ENCODE data around the gene CHL1.

Gene CHL1

DNA sequence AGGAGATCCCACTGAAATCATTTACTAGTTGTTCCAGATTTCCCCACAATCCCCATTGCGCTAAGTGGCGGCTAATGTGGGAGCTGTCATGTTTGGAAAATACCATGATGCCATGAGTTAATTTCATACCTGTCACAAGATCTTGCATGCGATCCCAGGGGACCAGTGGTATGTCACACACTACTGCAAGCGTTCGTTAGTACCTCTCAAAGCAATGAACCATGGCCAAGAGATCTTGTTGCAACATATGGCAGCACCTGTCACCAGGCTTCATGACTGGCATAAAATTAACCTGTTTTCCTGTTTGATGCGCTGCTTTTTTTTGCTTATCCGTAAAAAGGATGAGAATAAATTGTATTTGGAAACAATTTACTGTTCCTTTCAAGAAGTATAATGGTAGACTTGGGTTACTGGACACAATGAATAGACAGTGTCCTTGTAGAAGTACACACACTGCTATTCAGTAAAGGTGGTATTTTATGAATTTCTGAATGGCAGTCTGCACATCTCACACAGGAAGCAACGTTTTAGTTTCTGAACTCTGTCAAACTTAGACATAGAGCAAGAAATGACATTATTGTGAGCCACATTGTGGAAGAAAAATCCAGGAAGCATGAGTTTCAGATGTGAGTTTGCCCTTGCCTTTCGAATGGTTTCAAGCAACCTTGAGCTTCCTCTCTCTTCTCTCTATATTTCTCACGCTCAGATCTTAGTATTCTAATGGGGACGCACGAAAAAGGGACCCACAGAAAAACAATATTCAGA is 81.9 kb downstream of the CHL1 start:
- DNase-seq (ENCODE audit: low read depth), result no peak

DNA sequence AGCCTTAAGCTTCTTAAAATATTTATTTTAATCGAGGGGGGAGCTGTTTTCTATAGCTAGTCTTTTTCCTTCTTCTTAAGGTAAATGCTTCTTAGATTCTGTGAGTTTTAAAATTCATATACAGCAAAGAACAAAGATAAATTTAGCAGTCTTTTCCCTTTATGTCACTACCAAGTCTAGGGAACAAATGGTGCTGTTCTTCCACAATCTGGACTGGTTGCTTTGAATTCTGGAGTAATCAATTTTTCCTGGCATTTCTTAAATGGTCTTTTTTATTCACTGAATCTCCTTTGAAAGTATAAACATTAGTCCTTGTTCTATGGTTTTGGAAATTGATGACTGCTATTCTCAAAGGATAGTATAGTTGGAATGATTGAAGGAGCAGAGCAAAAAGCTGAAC is 82.8 kb downstream of the CHL1 start:
- no peak for DNase-seq (ENCODE audit: low read depth)

DNA sequence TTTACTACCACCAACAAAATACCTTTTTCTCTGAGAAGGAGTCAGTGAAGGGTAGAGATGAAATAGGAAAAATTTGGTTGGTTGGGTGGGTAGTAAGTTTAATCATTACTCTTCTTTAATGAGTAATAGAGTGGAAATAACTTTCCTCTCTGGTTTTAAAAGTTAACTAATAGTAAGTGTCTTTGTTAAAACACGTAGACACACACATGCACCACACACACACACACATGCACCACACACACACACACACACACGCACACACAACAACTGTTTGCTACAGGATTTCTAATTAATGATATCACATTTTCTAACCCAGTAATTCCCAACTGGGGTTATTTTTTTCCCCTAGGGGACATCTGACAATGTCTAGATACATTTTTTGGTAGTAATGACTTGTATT is 84.1 kb downstream of the CHL1 start:
- no peak for DNase-seq (ENCODE audit: low read depth)

DNA sequence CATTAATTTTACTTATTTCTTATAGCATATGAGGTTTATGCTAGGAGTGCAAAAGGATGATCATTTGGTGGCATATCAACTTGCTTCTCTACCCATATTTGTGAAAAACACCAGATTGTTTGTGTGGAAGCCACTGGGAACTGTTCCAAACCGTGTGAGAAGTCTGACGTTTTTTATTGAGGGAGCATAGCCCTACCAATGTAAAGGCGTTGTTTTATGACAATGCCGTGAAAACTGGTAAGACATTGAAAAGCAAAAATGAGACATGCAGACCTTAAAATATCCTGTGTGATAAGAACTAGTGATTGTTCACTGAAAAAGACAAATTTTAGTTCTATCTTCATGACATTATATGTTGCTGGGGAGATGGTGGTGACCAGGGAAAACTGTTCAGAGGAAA is 87.8 kb downstream of the CHL1 start:
- DNase-seq (ENCODE audit: low read depth), result no peak

DNA sequence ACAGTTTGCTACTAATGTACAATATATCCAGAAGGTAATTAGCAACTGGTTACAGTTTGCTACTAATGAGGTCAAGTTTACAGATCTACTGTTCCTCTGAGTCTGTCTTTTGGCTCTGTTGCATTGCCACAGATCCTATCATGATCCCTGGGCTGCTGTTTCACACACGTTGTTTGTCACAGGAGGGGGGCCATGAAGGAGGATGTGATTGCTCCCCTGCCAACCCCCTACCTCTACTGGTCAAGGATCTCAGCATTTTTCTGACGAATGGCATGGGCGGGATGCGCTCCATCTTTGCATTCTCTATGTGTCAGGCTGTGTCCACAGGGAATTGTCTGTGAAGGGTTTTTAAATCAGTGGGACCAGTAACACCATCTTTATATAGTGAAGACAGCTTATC is 91.9 kb downstream of the CHL1 start:
- no peak for DNase-seq (ENCODE audit: low read depth)

DNA sequence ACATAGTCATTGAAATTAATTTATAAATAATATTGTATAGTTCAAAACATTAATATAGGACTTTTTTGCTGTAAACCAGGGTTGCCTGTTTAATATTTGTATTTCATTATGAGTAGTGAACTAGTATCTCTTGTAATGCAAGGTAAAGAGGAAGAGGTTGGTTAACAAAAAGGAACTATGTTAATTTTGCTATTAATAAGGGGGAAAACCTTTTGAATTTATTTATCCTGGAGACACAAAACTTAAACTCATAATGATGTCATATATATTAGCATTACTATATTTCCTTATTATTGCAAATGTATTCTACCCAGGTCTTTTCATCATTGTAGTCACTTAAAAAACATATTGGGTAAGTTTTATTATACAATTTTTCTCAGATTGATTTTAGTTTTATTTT is 94.5 kb downstream of the CHL1 start:
- DNase-seq (ENCODE audit: low read depth), result no peak

DNA sequence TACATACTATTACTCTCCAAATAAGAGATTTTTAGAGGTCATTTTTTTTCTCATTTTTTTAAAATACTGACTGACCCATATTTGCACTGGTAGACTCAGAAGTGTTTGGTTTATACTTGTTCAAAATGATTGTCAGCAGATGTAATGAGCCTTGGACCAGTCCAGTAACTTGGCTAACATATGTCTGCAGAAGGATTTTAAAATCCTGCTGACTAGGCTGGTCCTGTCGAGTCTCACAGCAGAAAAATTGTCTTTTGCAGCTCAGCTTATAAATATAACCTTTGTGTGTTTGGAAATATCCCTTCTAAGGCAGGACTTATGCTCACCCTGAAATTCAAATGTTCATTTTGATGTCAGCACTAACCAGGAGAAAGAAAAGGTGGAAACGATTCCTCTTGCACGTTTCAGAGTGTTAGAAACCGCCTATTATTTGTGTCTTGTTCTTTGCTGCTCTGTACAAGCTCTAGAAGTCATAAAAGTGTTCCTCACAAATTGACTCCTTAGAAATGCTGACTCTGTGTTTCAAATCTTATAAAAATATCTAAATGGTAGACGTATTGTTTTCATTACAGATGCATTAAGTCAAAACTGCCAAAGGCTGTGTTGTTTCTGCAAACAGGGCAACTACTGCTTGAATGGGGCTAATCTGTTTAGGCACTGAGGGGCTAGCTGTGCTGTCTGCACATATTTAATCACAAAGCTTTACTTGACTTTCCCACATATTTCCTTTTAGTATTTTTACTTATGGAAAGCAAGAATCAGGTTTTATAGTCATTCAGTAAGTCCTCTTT is 95.3 kb downstream of the CHL1 start:
- DNase-seq (ENCODE audit: low read depth), result no peak

DNA sequence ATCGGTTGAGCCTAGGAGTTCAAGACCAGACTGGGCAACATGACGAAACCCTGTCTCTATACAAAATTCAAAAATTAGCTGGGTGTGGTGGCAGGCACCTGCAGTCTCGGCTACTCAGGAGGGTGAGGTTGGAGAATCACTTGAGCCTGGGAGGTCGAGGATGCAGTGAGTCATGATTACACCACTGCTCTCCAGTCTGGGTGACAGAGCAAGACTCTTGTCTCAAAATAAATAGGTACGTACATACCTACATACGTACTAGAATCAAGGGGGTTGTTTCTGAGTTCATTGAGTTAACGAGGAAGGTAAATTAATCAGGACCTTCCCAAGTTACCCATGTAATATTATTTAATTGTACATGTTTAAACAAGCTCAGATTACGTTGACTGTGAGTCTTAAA is 97.5 kb downstream of the CHL1 start:
- DNase-seq (ENCODE audit: low read depth), result no peak

DNA sequence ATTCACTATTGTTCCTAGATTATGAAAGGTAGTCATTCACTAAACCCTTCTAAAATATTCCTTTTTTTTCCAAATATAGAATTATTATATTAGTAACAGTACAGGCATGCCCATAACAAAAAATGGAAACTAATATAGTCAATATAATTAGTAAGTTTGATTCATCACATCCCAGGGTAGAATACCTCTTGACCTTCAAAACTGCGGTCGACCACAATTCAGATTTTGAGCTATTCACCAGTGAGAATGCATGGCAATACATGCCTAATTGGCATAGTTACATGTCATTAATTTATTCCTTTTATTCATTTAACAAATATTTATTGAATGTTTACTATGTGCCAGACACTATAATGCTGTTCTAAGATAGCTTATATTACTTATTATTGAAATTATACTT is 98.0 kb downstream of the CHL1 start:
- no peak for DNase-seq (ENCODE audit: low read depth)

DNA sequence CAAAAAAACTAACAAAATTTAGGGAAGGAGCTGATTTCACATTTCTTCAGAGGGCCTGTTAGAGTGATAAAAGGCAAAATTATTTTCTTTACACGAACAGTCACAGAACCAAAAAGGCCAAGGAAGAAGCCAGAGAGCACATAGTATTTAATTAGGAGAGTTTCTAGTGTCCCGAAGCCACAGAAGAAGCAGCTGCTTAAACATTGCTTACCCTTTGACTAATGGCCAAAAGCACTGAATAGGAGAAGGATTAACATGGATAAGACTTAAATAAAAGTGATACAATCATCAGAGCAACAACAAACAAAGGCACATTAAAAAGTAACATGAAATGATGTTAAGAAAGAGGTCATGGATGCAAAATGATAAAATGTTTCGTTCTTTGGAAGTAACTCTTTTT is 98.6 kb downstream of the CHL1 start:
- DNase-seq (ENCODE audit: low read depth), result no peak

DNA sequence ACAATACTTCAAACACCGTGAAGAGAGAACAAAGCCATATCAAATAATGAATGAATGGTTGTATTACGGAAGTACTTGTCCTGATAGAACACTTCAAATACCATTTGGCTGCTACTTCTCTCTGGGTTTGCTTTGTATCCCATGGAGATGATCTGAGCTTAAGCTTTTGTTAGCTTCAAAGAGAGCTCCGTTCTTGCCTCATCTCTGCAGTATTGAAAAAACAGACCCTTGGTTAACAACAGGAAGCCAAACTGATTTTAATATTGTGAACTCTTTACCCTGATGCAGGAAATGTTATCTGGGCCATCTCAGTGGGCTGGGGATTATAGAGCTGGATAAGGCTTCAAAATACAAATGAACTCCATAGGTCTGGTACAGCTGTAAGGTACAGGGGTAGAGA is 101.0 kb downstream of the CHL1 start:
- DNase-seq (ENCODE audit: low read depth), result no peak

DNA sequence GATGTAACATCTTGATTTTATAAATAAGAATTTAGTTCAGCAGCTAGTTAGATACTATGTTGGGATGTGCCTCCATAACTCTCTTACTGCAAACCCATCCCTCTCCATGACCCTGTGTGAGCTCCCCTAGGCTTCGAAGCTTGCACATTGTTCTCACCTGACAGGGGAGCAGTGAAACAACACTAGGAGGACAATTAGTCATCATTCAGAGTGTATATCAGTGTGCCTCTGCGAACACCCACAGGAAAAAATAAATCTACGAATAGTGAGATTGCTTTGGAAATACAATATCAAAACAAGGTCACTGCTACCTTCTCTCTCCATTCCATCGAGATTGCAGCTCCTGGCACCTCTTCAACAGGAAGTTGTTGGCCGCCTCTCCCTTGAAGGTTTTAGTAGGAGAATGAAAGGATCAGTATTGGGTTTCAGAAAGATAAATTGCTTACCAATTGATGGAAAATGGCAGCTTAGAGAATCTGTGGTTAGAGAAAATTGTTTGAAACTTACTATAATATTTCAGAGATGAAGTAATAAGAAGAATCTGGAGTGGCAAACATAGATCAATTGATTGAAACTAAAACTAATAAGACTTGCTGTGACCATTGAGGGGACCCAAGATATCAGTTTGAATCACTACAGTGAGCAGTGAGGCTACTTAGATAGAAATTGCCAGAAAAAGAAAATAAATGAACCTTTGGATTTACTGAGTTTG is 103.2 kb downstream of the CHL1 start:
- DNase-seq (ENCODE audit: low read depth), result no peak

DNA sequence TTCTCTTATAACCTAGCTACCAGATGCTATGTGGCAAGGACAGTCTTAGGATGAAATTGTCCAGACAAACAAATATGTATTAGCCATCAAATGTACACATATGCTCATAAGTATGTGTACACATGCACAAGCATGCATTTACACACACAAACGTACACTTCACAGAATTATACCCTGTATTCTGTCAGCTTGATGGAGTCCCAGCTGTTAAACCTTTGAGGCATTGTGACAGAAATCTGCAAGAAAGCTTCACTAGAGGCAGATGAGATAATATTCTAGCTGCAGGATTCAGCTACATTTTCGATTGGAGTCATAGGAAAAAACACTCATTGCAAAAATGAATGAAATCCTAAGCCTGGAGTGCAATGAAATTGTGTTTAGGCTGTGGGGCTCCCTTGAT is 110.6 kb downstream of the CHL1 start:
- DNase-seq (ENCODE audit: low read depth), result no peak

DNA sequence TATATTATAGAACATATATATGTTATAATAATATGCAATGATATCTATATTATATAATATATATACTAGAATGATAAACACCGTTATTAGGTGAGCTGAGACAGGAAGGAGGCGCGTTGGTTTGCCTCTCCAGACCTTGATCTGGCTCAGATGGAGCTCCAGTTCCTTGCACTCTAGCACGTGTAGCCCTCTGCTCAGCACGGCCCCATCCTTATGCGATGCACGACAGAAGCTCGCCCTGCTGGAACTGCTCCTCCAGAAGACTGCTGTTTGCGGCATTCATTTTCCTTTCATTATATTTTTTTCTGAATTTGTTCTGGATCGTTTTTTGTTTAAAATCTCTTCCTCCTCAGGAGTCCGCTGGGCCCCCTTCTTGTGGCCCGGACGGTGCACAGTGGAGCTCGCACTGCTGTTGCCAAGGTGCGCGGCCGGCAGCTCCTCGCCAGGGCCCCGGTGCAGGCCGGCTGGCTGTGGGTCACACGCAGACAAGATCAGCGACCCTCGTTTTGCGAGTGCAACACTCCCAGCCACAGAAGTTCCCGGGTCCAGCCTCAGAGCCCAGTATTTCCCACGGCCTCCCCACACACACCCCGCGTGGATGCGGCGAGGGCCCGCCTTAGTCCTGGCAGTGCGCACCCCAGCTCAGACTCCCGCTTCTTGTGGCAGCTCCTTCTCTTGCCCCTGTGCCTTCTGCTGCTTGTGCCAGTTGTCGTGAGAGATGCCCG is 112.2 kb downstream of the CHL1 start:
- DNase-seq (ENCODE audit: low read depth), result no peak

DNA sequence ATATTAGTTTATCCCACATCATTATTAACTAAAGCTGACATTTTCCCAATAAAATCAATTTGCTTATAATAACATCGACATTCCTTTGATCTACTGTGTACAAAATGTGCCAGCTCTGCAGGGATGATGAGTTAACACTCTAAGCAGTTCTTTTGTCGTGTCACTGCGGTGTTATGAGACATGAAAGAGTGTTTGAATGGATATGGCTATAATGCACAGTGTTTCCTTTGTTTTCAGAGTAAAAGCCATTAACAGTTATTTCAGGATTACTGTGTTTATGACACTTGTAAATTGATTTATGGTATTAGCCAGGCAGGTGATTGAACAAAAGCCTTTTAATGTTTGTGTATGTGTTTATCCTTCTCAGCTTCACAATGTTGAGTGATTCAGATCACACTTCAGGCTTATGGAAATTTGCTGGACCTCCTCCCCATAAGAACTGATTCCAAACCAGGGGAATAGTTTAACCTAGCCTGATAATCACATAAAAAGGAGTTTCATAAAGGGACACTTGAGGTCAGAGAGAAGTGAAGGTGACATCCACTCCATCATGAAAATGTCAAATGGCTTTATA is 115.7 kb downstream of the CHL1 start:
- DNase-seq (ENCODE audit: low read depth), result no peak

DNA sequence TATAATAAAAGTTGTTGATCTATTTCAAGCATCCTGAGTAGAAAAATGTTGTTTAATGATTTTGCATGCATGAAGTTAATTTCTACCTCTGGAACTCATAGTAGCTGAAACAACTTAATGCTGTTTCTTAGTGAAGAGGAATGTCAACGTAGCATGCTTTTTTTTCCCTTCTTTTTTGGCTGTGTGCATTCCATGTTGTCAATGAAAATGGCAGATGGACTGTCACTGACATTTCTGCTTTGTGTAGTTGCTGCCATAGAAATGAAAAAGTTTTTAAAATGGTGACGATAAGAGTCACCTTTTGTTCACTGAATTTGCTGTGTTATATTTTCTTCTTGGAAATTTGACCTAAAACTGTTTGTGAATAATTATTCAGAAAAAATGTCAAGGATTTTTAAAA is 116.3 kb downstream of the CHL1 start:
- no peak for DNase-seq (ENCODE audit: low read depth)

DNA sequence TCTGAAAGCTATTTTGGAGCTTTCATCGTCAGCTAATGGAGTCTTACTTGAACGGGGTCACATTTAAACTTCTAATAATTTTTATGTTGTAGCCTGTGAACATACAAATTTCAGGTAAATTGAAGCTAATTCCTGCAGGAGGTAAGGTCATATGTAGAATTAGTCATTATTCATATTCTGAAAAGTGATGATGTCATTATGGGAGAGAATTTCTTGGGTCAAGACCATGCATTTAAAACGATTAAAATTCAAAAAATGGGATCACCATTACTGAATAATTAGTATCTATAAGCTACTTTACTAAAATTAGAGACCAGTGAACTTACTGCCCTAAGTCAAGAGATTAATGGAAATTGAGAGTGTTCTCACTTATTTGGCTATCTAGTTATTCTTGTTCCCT is 120.4 kb downstream of the CHL1 start:
- DNase-seq (ENCODE audit: low read depth), result no peak

DNA sequence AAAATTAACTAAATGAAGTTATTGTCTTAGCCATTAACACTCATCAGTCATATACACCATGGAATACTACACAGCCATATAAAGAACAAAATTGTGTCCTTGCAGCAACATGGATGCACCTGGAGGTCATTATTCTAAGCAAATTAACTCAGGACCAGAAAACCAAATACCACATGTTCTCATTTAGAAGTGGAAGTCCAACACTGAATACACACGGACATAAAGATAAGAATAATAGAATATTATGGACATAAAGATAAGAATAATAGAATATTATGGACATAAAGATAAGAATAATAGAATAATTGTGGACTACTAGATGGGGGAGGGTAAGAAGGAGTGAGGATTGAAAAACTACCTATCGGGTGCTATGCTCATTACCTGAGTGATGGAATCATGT is 122.3 kb downstream of the CHL1 start:
- no peak for DNase-seq (ENCODE audit: low read depth)

DNA sequence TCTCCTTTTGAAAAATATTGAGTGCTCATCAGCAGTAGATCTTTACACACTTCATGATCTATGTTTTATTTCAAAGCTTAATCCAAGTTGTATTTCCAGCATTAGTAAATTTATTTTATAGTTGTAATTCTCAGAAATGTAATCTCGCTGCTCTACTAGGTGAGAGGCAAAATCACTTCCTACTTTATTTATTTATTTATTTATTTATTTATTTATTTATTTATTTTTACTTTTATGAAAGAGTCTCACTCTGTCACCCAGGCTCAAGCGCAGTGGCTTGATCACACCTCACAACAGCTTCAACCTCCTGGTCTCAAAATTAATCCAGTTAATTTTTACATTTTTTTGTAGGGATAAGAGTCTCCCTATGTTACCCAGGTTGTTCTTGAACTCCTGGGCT is 127.9 kb downstream of the CHL1 start:
- DNase-seq (ENCODE audit: low read depth), result no peak

DNA sequence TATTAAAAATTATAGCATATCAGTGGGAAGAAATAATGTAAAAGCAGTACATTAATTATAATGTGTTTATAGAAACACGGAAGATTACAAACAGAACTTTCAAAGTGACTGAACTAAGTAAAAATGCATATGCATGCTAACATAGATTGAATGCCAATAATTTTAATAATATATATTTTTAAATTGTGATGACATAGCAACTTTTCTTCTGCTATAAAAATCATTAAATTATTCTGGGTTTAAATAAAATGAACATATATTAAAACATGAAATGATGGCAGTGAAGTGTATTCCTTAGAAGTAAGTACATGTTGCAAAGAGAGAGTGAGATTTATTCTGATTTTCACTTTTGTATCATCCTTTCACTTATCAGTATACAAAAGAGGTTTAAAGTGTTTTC is 128.9 kb downstream of the CHL1 start:
- no peak for DNase-seq (ENCODE audit: low read depth)

DNA sequence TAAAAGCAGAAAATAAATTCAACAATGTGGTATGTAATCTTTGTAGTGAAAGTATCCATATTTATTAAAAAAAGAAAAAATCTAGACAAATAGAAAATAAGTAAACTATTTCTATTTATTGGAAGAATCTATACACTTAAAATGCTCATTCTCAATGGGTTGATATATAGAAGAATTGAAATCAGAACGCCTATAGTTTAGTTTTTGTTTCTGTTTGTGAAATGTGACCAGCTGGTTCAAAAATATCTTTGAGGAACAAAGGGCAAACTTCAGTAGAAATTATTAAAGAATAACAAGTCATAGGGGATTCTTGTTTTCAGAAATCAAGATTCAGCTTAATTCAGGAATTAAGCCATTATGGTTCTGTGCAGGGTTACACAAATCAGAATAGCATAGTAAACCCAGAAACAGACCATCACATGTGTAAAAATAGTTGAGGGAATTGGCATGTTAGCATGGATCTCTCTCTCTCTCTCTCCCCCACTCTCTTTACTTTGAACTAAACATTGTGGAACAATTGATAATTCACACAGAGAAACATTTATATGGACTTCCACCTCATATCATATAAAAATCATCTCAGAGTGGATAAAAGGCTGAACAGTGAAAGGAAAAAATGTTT is 134.0 kb downstream of the CHL1 start:
- DNase-seq (ENCODE audit: low read depth), result no peak

DNA sequence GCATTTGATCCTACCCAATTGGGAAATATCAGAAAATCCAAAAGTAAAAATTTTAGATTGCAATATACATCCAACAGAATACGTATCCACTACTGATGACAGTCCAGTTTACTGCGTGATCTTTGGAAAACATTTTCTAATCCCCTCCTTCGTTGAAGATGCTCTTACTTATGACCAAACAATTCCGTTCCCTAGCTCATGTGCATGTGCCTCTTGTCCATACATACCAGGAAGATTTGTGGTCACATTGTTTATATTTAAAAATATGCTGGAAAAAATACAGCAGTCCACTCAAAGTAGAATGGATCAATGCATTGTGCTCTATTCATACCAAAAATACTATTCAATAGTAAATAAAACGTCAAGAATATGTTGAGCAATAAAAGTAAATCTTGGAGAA is 135.3 kb downstream of the CHL1 start:
- DNase-seq (ENCODE audit: low read depth), result no peak

All from activated gamma-delta T cell treated with anti-CD3 and anti-CD28 coated beads, Interleukin-2, amount 50 U/mL, for 16 hours (primary cell).